ENCODE data around the gene GYS2. TPM values are rescaled to one million over a fixed set of nuclear protein-coding genes. Genes with fewer than 3 reads are reported as not detected.

The GYS2 gene
- total RNA-seq, 2 donors from 2014 or later = not detected

GRCh38 chr12:21583587-21583986 lies 21.1 kb downstream of the GYS2 start:
- Histone ChIP-seq H3K36me3 (no peaks in the 10 kb centered on the region), H3K9me3 (no peaks in the 10 kb centered on the region), H3K27ac (no peak overlapping the region), H3K27me3 (replicated peaks; ENCODE audit: insufficient read depth) (no peaks in the 10 kb centered on the region), H3K4me3 (no peak overlapping the region), H3K4me1 (replicated peaks) (no peaks in the 10 kb centered on the region)
- DNase-seq (ENCODE audit: low spot score) = no peak
- 96% methylated on average over 4 of the region's 4 CpGs for WGBS
- intact Hi-C loops (cut with DNase I) = no loop called here
- TF ChIP-seq POLR2AphosphoS5 (IDR thresholded peaks at IDR 0.05) (no peak), POLR2A (IDR thresholded peaks at IDR 0.05) (no peak), CTCF (IDR thresholded peaks at IDR 0.05) (no peak)

GRCh38 chr12:21580748-21581516 lies 23.7 kb downstream of the GYS2 start:
- Histone ChIP-seq H3K9me3 (no peaks in the 10 kb centered on the region), H3K36me3 (no peaks in the 10 kb centered on the region), H3K4me1 (replicated peaks) (no peaks in the 10 kb centered on the region), H3K4me3 (no peak overlapping the region), H3K27ac (no peak overlapping the region), H3K27me3 (replicated peaks; ENCODE audit: insufficient read depth) (no peaks in the 10 kb centered on the region)
- no peak for DNase-seq (ENCODE audit: low spot score)
- intact Hi-C loops (cut with DNase I) = no loop called here
- TF ChIP-seq POLR2A (IDR thresholded peaks at IDR 0.05) = no peak
- TF ChIP-seq CTCF (IDR thresholded peaks at IDR 0.05) = no peak
- TF ChIP-seq POLR2AphosphoS5 (IDR thresholded peaks at IDR 0.05) = no peak
- WGBS = 87% methylated on average over 4 of the region's 4 CpGs

- TF ChIP-seq POLR2A (IDR thresholded peaks at IDR 0.05) (no peak), CTCF (IDR thresholded peaks at IDR 0.05) (no peak), POLR2AphosphoS5 (IDR thresholded peaks at IDR 0.05) (no peak)
- H3K4me1 ChIP-seq (replicated peaks) = no peaks in the 10 kb centered on the region
- no peaks in the 10 kb centered on the region for H3K27me3 ChIP-seq (replicated peaks; ENCODE audit: insufficient read depth)
- H3K9me3 ChIP-seq = no peaks in the 10 kb centered on the region
- WGBS = 63% methylated on average over 1 of the region's 1 CpG
- H3K4me3 ChIP-seq = no peak overlapping the region
- no peak for DNase-seq (ENCODE audit: low spot score)
- no peaks in the 10 kb centered on the region for H3K36me3 ChIP-seq
- H3K27ac ChIP-seq = no peak overlapping the region
- intact Hi-C loops (cut with DNase I) = no loop called here
Observed at GRCh38 chr12:21577516-21577915, 27.1 kb downstream of the GYS2 start.

GRCh38 chr12:21576431-21576830 lies 28.2 kb downstream of the GYS2 start:
- Histone ChIP-seq H3K4me1 (replicated peaks) (no peaks in the 10 kb centered on the region), H3K27ac (no peak overlapping the region), H3K9me3 (no peaks in the 10 kb centered on the region), H3K27me3 (replicated peaks; ENCODE audit: insufficient read depth) (no peaks in the 10 kb centered on the region), H3K36me3 (no peaks in the 10 kb centered on the region), H3K4me3 (no peak overlapping the region)
- 59% methylated on average over 2 of the region's 2 CpGs for WGBS
- intact Hi-C loops (cut with DNase I) = no loop called here
- TF ChIP-seq POLR2AphosphoS5 (IDR thresholded peaks at IDR 0.05) = no peak
- TF ChIP-seq POLR2A (IDR thresholded peaks at IDR 0.05) = no peak
- TF ChIP-seq CTCF (IDR thresholded peaks at IDR 0.05) = no peak
- DNase-seq (ENCODE audit: low spot score) = no peak

- intact Hi-C loops (cut with DNase I) = no loop called here
- no peak for TF ChIP-seq POLR2A (IDR thresholded peaks at IDR 0.05)
- no peak for TF ChIP-seq CTCF (IDR thresholded peaks at IDR 0.05)
- no peak for TF ChIP-seq POLR2AphosphoS5 (IDR thresholded peaks at IDR 0.05)
- Histone ChIP-seq H3K27me3 (replicated peaks; ENCODE audit: insufficient read depth) (no peaks in the 10 kb centered on the region), H3K36me3 (no peaks in the 10 kb centered on the region), H3K9me3 (no peaks in the 10 kb centered on the region), H3K4me1 (replicated peaks) (no peaks in the 10 kb centered on the region), H3K4me3 (no peak overlapping the region), H3K27ac (no peak overlapping the region)
- DNase-seq (ENCODE audit: low spot score) = no peak
- 92% methylated on average over 4 of the region's 4 CpGs for WGBS
Observed at GRCh38 chr12:21573733-21574358, 30.8 kb downstream of the GYS2 start.
